Astrocyte of the cerebellum (primary cell): Measurements from ENCODE around the gene GRID1.

Experiments
- DNase-seq: peaks from one replicate; pipeline ENCODE4 v3.0.0-alpha.2; 2011; ENCODE audit warnings: low read depth
- H3K4me3 ChIP-seq: 2 replicates; pipeline ENCODE4 v1.5.1; 2011; ENCODE audit warnings: mild to moderate bottlenecking, low read depth, low read length, moderate library complexity
- in situ Hi-C: cut with HindIII; loops from 2 replicates; pipeline ENCODE4 v1.10.0; 2017; ENCODE audit warnings: low sequenced_read_pairs
- TF ChIP-seq, protein P1 (sequence below): IDR thresholded peaks from 2 replicates; pipeline ENCODE4 v1.5.1; 2012; ENCODE audit warnings: low read length, low read depth, moderate library complexity, mild to moderate bottlenecking; ENCODE audit errors: missing control alignments

Gene GRID1

DNA sequence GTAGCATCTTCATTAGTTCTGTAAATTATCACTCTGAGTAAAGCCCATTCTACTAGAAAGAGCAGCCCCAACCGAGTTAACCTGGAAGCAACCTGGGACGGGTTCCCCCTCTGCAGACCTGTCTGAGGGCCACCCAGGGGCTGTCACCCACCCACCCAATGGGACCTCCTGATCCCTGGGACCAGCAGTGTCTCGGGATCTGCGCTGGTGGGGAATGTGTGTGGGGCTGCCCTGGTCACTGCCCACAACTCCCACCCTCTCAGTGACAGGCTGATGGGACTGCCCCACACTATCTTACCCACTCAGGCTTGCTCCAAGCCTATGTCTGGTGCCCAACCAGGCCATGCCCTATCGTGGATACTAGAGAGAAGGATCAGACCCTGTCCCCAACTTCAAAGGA is 215.0 kb downstream of the GRID1 start:
- in situ Hi-C loops, result no loop called here
- TF ChIP-seq, protein P1, sequence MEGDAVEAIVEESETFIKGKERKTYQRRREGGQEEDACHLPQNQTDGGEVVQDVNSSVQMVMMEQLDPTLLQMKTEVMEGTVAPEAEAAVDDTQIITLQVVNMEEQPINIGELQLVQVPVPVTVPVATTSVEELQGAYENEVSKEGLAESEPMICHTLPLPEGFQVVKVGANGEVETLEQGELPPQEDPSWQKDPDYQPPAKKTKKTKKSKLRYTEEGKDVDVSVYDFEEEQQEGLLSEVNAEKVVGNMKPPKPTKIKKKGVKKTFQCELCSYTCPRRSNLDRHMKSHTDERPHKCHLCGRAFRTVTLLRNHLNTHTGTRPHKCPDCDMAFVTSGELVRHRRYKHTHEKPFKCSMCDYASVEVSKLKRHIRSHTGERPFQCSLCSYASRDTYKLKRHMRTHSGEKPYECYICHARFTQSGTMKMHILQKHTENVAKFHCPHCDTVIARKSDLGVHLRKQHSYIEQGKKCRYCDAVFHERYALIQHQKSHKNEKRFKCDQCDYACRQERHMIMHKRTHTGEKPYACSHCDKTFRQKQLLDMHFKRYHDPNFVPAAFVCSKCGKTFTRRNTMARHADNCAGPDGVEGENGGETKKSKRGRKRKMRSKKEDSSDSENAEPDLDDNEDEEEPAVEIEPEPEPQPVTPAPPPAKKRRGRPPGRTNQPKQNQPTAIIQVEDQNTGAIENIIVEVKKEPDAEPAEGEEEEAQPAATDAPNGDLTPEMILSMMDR, result no peak
- no peak overlapping the region for H3K4me3 ChIP-seq
- DNase-seq, result no peak

DNA sequence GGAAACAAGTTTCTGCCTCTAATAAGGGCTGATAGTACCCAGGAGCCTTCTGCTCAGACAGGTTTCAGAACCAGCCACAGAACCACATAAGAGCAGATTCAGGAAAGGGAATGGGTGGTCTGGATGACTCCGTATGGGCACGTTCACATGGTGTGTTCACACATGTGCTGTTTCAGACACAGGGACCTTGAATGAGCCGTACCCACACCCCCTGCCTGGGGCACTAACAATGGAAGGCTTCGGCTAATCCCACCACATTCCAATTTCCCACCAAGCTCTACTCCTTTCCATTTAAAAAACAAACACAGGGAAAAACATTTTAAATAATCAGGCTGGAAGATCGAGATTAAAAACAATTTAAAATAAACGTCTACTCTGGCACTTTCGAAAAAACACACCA is 217.3 kb downstream of the GRID1 start:
- TF ChIP-seq, protein P1, result no peak
- in situ Hi-C loops, result no loop called here
- no peak overlapping the region for H3K4me3 ChIP-seq
- DNase-seq, result no peak

DNA sequence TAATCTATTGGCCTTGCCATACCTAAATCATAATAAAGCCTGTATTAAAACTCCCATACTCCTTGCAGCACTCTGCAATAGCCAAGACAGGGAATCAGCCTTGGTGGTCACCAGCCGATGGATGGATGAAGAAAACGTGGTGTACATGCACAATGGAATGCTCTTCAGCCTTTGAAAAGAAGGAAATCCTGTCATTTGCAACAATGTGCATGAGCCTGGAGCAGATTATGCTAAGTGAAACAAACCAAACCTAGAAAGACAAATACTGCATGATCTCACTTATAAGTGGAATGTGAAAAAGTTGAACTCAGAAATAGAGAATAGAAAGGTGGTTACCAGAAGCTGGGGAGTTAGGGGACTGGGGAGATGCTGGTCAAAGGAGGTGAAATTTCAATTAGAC is 218.5 kb downstream of the GRID1 start:
- no peak overlapping the region for H3K4me3 ChIP-seq
- in situ Hi-C loops, result no loop called here
- TF ChIP-seq, protein P1, result no peak
- DNase-seq, result no peak

DNA sequence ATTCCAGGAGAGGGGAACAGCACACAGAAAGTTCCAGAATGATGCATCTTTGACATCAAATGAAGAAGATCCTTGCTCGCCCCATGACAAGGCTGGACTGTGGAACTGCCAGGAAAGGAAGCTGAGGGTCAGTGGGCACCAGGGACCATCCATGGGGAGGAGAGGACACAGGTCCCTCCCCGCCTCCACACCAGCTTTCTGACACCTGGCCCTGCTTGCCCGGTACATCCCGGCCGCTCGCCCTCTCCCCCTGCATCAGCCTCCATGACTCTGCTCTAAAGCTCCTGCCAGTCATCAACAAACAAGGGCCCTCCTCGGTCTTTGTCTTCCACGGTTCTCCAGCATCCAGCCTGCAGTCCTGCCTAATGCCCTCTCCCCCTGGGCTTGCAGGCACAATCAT is 222.3 kb downstream of the GRID1 start:
- H3K4me3 ChIP-seq, result no peak overlapping the region
- DNase-seq, result no peak
- in situ Hi-C loops, result no loop called here
- TF ChIP-seq, protein P1, result no peak

DNA sequence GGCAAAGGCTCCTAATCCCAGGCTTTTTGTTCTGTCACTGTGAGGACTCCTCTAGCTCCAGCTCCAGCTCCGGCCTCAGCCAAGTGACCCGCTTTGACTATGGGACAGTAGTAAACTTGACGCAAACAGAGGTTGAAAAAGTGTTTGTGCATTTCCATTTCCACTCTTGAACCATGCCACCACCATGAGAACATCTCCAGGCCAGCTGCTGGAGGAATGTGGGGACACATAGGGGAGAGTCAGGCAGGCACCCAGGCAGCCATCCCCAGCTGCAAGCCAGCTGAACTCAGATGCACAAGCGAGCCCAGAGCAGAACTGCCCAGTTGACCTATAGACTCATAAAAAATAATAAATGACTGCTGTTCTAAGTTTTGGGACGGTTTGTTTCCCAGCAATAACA is 224.7 kb downstream of the GRID1 start:
- H3K4me3 ChIP-seq, result no peak overlapping the region
- in situ Hi-C loops, result no loop called here
- DNase-seq, result no peak
- TF ChIP-seq, protein P1, result no peak

DNA sequence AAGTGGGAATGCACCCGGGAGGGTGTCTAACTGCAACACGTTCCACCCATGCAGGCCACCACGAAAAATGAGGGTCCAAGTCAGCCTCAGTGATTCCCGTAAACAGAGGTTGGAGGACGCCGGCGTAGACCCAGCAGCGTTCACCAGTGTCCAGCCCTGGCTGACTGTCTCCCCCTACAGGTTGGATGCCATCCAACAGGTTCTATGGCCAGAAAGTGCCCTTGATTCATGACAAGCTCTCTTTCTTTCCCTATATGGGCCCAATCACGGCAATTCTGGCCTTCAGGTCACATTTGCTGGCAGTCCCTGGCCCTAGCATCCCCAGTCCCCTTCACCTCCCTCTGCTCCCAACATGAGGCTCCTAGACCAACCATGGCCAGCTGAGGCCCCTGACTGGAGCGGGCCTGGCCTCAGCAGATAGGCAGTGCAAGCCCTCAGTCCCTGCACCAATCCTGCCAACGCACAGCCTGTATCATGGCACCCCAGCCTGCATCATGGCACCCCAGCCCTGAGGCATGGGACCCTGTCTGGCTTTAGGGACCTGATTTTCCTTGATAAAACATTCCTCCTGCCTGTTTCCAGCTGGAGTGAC is 227.4 kb downstream of the GRID1 start:
- TF ChIP-seq, protein P1, result no peak
- no peak for DNase-seq
- in situ Hi-C loops, result no loop called here
- H3K4me3 ChIP-seq, result no peak overlapping the region
